HG03342 (cell line): Measurements from ENCODE around the gene THAP7.

Source experiments
- ATAC-seq: cut with Tn5 transposase; IDR thresholded peaks from one replicate; pipeline ENCODE4 v1.9.1; 2021; ENCODE audit warnings: mild to moderate bottlenecking, moderate library complexity; ENCODE audit not compliant: unreplicated experiment

The THAP7 gene

DNA sequence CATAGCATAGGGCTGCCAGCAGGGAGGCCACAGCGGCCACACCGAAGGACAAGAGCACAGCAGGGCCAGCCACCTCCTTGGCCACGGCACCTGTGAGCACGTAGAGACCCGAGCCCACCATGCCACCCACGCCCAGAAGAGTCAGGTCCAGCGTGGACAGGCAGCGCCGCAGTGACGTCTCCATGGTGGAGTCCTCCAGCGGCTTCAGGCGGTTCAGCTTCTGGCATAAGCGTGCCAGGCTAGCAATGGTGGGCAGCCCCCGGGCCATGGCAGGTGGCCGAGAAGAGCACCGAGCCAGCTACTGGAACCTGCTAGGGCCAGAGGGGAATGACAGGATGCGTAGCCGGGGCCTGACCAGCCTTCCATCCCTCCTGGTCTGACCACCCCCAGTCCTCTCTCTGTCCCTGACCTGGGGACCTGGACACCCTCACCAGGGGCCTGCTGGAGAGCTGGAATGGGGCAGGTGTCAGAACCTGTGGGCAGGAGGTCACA is 29.7 kb upstream of the THAP7 start:
- ATAC-seq: no peak

DNA sequence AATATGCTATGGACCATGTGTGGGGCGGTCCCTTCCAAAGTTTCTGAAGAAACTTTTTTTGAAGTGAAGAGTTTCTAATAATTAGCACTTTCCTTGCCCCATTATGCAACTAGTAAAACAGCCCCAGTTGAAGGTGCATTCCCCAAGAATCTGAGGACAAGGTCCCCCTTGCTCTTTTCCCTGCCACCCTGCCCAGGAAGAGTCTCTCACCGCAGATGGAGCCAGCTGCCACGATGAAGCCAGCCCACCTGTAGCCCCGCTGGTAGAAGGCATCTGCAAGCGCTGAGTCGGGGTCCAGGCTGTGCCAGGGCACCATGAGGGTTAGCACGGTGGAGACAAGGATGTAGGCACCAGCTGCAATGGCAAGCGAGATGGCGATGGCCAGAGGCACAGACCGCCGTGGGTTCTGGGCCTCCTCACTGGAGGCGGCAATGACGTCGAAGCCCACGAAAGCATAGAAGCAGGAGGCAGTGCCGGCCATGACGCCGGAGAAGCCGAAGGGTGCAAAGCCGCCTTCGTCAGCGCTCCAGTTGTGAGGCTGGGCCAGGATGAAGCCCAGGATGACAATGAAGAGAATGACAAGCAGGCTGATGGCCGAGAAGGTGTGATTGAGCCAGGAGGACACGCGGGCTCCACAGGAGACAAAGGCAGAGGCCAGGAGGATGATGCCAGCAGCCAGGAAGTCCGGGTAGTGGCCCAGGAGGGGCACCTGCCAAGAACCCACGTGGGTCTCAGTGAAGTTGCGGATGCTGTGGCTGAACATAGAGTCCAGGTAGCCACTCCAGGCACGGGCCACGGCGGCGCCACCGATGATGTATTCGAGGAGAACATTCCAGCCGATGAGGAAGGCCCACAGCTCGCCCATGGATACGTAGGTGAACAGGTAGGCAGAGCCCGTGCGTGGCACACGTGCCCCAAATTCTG is 29.0 kb upstream of the THAP7 start:
- no peak for ATAC-seq

- ATAC-seq: no peak
These were observed 28.1 kb upstream of the THAP7 start for GRCh38 chr22:21030032-21030431.

DNA sequence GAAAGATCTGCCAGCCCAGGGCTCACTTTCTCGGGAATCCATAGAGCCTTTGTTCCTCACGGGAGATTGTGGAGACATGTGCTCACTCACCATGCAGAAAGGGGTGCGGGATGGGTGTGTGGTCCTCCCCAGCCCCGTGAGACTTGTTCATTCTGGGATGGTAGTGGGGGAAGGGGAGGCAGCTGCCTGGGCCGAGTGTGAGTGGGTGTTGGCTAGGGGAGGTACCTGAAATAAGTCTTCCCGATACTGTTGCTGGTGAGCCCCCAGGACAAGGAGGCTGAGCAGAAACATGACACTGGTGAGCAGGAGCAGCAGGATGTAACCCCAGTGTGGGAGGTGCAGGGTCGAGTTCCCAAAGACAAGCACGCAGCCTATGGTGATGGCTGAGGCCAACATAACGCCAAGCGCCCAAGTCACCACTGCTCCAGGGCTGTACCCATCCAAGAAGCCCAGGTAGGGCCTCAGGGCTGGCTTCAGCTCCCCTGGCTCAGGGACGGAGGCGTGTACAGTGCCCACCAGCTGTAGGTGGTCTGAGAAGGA is 27.6 kb upstream of the THAP7 start:
- ATAC-seq: no peak

GRCh38 chr22:21028277-21029251 is 26.6 kb upstream of the THAP7 start:
- no peak for ATAC-seq

DNA sequence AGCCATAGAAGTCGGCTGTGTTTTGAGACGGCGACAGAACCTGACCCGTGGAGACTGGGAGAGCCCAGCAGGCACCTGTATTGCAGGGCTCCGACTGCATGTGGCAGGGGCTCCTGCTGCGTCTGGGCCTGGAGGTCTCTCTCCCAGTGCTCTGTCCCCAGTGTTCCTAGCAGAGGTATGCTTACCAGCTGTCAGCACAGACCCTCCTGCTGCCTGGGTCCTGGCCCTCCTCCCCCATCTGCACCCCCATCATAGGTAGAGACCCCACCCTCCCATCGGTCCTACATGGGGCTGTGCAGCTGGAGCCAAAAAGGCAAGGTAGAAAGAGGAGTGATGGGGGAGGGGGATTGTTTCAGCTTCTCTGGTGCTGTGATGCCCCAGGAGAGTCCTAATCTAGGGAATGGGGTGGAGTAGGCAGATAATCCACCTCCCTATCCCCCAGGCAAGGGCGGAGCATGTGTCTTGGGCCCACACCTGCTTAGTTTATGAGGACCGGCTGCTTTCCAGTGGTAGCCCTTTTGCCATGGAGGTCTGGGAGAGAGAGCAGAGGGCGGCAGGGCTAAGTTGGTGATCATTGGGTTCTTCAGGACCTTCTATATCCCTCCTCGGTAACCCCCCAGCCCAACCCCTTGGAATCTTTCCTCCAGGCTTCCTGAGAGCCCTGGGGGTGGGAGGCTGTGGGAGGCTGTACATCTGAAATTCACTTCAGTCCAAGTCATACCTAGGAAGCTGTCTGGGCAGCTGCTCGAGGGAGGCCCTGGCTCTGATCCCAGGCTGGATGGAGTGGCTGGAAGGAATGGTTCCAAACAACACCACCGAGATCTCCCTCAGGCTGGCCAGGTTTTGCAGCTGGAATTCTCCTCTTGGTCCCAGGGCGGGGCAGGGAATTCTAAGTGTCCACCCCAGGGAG is 25.1 kb upstream of the THAP7 start:
- no peak for ATAC-seq

GRCh38 chr22:21025763-21026755 is 24.1 kb upstream of the THAP7 start:
- ATAC-seq: no peak

DNA sequence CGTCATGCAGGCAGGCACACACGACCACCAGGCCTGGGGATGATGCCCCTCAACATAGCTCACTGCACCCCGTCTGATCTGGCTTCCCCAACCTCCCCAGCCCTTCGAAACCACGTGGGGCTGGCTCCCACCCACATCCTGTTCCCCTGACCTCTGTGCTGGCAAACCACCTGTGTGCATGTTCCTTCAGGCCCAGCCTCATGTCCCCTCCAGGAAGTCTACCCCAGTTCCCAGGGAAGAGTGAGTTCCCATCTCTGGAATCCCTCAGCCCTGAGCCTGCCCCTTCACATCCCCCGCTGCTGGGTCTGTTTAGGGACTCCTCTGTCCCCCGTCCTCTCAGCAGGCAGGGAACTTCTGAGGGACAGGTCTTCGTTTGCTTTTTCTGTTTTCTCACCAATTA is 23.3 kb upstream of the THAP7 start:
- ATAC-seq: no peak

GRCh38 chr22:21022955-21023614 is 21.2 kb upstream of the THAP7 start:
- ATAC-seq: no peak

DNA sequence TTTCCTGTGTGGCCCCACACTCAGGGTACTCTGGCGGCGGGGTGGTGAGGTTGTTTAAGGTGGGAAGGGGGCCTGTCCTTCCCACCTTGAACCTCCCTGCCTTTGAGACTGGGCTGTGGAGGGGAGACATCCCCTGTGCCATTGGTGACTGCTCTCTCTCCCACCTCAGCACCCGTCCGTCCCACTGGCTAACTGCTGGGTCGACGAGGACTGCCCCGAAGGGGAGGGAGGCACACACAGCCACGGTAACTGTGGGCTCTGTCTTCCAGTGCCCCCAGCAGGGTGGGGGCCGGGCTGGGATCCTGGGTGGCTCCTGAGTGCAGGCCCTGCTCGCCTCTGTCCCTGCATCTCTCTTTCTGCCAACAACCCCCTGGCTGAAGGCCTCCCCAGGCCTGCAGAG is 20.6 kb upstream of the THAP7 start:
- ATAC-seq: no peak

DNA sequence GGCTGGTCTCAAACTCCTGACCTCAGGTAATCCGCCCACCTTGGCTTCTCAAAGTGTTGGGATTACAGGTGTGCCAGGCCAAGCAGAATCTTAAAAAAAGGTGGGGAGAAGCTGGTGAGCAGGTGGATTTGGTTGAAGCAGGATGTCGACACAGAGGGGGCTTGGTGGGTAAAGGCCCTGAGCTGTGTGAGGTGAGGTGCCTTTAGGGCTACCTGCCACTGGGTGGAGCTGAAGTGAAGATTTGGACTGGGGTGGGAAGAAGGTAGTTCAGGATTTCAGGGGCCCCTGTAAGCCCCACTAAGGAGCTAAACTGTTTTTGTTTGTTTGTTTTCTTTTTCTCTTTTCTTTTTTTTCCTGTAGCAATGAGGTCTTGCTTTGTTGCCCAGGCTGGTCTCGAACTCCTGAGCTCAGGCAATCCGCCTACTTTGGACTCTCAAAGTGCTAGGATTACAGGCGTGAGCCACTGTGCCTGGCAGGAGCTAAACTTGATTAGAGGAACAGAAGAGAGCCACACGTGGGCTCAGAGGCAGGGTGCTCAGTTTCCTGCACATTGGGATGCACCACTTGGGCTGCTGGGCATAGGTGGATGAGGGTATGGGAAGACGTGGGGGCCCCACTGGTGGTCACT is 19.0 kb upstream of the THAP7 start:
- no peak for ATAC-seq

DNA sequence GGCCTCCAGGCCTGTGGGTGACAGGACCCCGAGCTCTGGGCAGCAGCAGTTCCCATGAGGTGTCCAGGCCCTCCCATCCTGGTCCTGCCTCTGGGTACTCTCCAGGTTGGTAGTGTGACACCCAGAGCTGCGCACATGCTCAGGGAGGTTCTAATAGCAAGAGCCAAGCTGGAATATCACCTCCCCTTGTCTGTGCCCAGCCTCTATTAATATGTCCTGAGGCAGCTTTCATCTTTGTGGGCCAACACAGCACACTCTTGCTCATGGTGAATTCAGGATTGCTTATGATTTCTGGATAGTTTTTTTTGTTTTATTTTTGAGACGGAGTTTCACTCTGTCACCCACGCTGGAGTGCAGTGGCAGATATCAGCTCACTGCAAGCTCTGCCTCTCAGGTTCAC is 16.4 kb upstream of the THAP7 start:
- ATAC-seq: no peak

DNA sequence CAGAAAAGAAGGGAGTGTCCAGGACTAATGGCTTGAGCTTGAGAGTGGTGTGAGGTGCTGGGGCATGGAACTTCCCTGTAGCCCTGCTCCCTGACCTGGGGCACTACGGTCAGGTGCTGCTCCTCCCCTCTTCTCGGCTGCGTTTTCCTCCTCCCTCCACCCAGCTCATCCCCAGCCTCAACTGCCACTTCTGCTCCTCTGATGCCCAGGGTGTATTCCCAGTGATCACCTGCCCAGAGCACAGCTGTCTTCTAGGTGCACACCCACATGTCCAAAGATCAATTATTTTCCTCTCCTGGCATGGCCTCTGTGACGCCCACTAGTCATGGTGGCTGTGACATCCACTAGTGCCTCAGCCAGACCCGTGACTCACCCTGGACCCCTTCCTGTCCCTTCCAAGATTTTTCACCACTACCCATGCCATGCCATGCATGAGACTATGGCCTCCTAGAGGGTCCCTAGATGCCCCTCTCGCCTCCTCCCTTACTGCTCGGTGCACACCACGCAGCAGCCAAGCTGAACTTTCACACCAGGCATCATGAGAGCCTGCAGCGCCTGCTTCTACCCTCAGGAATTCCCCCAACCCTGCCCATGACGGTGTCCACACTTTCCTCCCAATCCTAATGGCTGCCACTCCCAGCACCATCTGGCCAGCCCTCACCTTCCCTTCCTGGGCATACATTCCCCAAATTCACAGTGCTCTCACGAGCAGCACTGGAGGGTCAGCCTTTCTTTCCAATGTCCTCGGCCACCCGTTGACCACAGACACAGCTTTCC is 14.9 kb upstream of the THAP7 start:
- no peak for ATAC-seq

GRCh38 chr22:21015466-21016006 is 13.6 kb upstream of the THAP7 start:
- ATAC-seq: no peak

GRCh38 chr22:21014726-21015465 is 13.0 kb upstream of the THAP7 start, which contains the start of gene P2RX6:
P2RX6 (plus strand) TSS chr22:21015165; CDS start chr22:21015175, 10 bp downstream.
- ATAC-seq: no peak

- ATAC-seq: peak; percentile 83
These were observed 12.3 kb upstream of the THAP7 start for GRCh38 chr22:21014202-21014725.
